Raji (cell line): ENCODE data around the gene IGF1R.

Experiments
- POLR2A ChIP-seq: IDR thresholded peaks from 2 replicates; pipeline ENCODE4 v1.6.1; 2011; ENCODE audit warnings: low read depth, low read length, control low read depth; ENCODE audit not compliant: insufficient read depth

The IGF1R gene

GRCh38 chr15:98943051-98943508 lies 294.7 kb downstream of the IGF1R start:
- no peak for TF ChIP-seq POLR2A

- no peak for TF ChIP-seq POLR2A
Observed at GRCh38 chr15:98943601-98944151, 295.3 kb downstream of the IGF1R start.

- no peak for TF ChIP-seq POLR2A
Observed at GRCh38 chr15:98946301-98947255, 298.2 kb downstream of the IGF1R start.

GRCh38 chr15:98948456-98948855 lies 300.1 kb downstream of the IGF1R start:
- no peak for TF ChIP-seq POLR2A

GRCh38 chr15:98948941-98949340 lies 300.6 kb downstream of the IGF1R start:
- no peak for TF ChIP-seq POLR2A

- TF ChIP-seq POLR2A, result no peak
Observed at GRCh38 chr15:98949624-98950023, 301.3 kb downstream of the IGF1R start.

GRCh38 chr15:98950248-98950647 lies 301.9 kb downstream of the IGF1R start:
- TF ChIP-seq POLR2A, result no peak

DNA sequence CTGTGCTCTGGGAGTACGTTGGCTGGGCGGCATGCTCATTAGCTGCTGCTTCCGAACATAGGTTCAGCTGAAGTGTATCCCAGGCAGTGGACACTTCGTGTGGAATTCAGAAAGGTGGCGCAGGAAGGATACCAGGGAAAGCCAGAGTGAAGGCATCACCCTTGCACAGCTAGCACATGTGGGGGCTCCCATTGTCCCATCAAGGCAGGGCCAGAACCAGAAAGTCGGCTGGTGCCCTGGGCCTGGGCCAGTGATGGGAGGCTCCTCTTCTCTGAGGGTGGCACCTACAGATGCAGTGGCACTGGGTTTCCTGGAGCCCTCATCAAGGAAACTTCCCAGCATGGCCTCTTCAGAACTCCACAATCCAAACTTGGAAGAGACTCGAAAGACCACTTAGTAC lies 302.7 kb downstream of the IGF1R start:
- TF ChIP-seq POLR2A, result no peak

DNA sequence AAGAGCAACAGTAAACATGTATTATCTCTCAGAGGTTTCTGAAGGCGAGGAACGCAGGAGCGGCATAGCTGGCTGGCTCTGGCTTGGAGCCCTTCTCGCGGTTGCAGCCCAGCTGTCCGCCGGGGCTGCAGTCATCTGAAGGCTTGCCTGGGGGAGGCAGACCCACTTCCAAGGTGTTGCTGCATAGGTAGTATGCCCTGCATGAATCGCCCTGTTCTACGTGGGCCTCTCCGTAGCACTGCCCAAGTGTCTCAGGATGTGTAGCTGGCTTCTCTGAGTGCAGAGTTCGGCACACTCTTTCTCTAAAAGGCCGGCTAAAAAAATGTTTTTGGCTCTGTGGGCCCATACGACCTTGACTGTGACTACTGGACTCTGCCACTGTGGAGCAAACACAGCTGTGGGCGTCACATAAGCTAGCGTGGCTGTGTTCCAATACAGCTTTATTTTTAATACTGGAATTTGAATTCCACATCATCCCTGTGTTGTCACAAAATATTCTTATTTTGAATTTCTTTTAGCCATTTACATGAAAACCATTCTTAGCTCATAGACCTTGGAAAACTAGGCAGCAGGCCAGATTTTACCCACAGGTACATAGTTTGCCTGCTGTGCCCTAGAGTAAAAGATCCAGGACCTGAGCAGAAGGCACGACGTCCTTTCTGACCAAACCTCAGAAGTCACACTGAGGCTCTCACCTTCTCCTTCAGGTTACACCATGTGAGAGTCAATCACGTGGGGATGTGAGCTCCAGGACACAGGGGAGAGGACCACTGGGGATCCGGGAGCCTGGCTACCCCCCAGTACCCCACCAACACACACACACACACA lies 303.4 kb downstream of the IGF1R start:
- TF ChIP-seq POLR2A, result no peak

- no peak for TF ChIP-seq POLR2A
Observed at GRCh38 chr15:98952381-98952803, 304.1 kb downstream of the IGF1R start.

- TF ChIP-seq POLR2A, result no peak
Observed at GRCh38 chr15:98953000-98953787, 304.9 kb downstream of the IGF1R start.

GRCh38 chr15:98953968-98954367 lies 305.6 kb downstream of the IGF1R start:
- no peak for TF ChIP-seq POLR2A

DNA sequence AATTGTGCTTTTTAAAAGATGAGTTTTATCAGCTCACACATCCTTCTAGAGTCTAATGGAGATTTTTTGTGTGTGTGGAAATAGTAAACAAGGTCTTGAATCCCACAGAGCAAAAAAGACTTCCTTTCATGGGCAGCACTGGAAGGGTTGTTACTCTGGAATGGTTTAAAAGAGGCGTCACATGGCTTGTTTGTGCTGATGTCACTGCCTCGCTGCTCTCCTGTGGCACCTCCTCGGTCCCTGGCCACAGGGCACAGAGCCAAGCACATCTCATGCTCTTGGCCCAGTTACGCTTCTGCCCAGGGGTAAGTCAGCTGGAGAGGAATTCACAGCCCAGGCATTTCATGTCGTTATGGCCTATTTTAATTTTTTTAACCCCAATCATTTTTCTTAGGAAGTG lies 306.1 kb downstream of the IGF1R start:
- TF ChIP-seq POLR2A, result no peak

GRCh38 chr15:98955331-98955730 lies 307.0 kb downstream of the IGF1R start:
- no peak for TF ChIP-seq POLR2A
